GM21723 (cell line): Measurements from ENCODE around the gene IGSF3.

Experiments used
- ATAC-seq: cut with Tn5 transposase; IDR thresholded peaks from one replicate; pipeline ENCODE4 v1.9.1; 2021; ENCODE audit warnings: mild to moderate bottlenecking, moderate library complexity; ENCODE audit not compliant: unreplicated experiment

Gene IGSF3

DNA sequence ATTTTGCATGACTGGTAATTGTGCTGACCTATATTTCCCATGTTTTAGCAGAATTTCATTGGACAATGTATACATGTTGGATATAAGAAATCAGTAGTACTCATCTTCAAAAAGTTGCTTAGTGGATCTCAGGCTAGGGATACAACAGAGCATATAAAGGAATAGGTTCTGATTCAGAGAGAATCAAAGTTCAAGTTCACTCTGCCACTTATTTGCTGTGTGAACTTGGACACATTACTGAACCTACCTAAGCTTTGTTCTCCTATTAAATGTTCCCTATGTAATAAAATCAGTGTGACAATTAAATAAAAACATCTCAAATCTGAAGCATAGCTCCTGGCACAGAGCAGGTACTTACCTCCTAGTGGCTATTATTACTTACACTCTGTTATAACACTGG lies 106.0 kb downstream of the IGSF3 start:
- no peak for ATAC-seq

- ATAC-seq, result peak; percentile 19
These were observed 106.6 kb downstream of the IGSF3 start for GRCh38 chr1:116560704-116561490.

DNA sequence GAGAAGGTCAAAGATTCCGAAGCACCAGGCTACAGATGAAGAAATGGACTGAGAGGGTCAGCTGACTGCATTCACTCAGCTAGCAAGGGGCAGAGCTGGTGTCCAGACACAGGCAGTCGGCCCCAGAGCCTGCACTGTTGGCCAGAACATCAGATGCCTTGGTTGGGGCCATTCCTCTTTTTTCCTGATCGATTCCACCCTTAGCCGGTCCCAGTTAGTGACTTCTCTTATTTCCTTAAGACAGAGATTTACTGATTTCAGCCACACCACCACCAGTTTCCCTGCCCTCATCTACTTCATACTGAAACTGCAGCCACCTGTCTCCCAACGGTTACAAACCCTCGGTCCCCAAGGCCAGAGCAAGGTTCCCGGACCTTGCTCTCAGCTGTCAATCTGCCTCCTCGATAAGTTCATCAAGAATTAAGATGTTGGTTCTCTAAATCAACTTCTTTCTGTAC lies 108.2 kb downstream of the IGSF3 start:
- ATAC-seq, result peak; percentile 45

DNA sequence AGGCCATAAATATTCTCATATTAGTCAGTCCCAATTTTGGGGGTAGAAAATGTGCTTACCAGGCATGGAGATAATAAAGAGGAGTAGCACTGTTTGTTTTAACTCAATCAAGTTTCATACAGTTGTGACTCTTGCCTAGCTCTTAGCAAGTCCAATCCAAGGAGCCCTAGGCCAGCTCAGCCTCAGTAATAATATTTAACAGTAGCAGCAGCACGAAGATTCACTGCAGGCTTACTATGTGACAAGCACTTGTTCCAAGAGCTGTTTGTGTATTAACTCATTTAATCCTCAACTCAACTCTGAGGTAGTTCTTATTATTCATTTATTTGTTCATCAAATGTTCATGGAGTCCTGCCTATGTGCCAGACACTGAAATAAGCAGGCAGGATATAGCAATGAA lies 109.0 kb downstream of the IGSF3 start:
- no peak for ATAC-seq

DNA sequence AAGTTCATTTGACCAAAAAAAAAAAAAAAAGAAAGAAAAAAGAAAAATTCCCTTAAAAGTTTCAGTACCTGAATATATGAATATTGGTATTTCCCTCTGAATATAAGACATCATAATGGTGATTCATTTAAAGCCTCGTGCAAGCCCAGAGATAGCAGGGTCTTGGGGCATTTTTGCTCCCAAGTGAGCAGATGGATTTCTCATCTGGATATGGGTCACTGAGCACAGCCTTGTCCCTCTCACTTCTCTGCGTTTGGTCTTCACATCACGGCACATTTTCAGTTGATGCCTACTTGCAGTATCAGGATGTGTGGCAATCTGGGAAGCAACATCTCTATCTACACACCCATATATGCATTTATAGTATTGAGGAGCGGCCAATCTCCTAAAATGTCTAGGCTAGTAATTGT lies 109.4 kb downstream of the IGSF3 start:
- ATAC-seq, result peak; percentile 29

DNA sequence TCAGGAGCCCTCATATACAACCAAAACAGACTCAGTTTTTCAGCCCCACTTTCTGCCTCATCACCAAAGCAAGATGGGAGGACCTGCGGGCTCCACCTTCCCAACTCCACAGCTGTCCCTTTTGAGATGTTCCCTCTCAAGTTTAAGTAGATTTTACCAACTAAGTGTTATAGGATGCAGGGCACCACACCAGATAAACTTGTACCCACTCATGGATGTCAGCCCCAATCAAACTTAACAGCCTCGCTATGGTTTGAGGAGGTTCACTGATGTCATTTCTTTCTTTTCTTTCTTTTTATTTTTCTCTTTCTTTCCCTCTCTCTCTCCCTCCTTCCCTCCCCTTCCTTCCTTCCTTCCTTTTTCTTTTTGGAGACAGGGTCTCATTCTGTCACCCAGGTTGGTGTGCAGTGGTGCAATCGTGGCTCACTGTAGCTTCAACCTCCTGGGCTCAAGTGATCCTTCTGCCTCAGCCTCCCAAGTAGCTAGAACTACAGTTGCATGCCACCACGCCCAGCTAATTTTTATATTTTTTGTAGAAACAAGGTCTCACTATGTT lies 110.1 kb downstream of the IGSF3 start:
- no peak for ATAC-seq

DNA sequence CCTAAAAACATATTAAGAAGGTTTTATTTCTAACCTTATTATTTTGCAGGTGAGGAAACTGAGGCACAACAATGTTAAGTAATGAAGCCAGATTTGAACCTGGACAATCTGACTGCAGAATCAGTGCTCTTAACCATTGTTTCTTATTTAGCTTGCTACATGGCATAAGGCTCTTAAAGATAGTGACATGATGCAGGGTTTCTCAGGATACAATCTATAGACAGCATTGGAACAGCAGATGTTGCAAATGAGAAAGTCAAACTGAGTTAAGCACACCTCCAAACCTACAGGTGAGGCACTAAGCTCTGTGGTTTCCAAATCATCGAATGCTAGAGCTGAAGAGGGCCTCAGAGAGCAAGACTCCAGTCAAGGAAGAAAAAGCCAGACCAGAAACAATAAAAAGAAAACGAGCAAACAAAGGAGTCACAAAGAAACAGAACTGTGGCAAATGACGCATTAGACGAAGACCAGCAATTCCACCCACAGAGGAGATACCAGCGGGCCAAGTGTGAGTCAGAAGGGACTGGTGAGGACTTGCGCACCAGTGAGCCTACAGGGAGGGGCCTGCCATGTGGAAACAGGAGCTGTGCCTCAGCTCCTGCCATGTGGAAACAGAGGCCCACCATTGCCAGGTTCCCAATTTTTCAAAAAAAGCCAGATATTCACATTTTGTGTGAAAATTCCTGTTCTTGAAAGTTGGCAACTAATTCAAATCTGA lies 111.1 kb downstream of the IGSF3 start:
- peak; percentile 59 for ATAC-seq

DNA sequence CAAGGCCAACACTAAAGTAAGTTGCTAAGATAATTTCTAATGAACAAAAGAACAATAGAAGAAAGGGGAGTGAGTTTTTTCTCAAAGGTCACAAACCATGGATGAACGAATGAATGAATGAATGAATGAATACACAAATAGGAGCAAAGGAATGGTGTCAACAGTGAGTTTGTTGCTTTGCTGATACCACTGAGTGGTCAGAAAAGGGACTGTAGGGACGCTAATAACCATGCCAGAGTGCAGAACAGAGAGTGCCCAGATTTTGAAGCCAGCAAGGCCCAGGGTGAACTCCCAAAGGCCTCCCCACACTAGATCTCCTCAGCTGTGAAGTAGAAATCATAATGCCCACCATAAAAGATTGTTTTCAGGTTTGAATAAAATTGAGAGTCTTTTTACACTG lies 112.6 kb downstream of the IGSF3 start:
- ATAC-seq, result no peak

DNA sequence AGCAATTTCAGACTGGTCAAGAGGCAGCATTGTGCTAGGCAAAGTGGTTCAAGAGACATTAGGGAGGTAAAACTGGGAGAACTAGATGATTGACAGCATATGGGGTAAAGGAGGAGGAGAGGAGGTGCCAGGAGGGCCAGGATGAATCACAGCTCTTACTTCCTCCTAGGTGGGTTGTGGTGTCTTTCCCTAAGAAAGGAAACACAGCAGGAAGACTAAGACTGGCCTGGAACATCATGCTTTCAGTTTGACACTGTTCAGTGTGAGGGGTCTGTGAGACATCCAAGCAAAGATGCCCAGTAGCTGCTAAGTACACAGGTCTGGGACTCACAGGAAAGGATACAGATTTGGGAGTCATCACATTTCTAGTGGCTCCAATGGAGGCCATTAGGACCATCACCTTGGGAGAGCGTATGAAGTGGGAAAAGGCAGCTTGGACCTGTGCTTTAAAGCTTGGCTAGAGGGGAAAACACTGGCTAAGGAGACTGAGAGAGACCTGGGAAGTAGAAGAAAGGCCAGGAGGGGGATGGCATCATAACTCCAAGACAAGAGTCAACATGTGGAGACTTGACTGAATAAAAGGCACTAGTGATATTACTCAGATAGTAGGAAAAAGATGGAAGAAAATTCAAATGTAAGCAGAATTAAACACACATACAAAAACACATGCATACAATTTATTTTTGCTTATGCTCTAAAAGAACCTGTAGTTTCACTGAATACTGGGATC lies 114.0 kb downstream of the IGSF3 start:
- ATAC-seq, result no peak

GRCh38 chr1:116546354-116546977 lies 121.1 kb downstream of the IGSF3 start:
- ATAC-seq, result no peak

GRCh38 chr1:116545359-116545705 lies 122.2 kb downstream of the IGSF3 start:
- ATAC-seq, result no peak

DNA sequence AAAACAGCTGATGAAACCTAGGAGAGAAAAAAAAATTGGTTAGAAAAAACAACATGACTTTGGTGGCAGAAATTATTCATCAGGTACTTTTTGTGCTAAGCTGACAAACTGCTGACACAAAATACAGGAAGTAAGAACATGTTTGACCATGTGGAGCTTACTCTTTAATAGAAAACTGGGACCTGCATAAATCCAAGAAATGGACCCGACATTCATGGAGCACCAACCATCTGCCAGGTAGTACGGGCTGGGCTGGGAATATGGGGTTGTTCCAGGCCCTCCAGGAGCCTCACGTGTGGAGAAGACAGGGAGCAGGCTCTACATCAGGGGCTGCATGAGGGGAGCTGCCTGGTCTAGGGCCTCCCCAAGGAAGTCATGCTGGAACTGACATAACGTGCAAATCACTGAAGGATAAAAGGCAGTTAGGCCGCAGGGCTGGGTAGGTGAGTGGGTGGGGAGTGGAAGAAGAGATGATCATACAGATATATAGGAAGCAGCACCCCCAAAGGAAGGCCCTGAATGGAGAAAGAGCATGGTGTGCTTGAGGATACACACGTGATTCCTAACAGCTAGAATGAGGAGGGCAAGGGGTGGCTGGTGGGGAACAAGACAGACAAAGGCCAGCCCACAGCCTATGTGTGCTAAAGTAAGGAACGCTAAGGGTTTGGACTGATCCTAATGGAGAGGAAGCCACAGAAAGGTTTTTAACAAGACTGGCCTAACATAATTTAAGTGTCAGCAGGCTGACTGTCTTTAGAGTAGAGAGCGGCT lies 122.8 kb downstream of the IGSF3 start:
- ATAC-seq, result peak; percentile 44

- ATAC-seq, result peak; percentile 48
These were observed 127.4 kb downstream of the IGSF3 start for GRCh38 chr1:116540088-116540487.

GRCh38 chr1:116538544-116538943 lies 129.0 kb downstream of the IGSF3 start:
- peak; percentile 67 for ATAC-seq

DNA sequence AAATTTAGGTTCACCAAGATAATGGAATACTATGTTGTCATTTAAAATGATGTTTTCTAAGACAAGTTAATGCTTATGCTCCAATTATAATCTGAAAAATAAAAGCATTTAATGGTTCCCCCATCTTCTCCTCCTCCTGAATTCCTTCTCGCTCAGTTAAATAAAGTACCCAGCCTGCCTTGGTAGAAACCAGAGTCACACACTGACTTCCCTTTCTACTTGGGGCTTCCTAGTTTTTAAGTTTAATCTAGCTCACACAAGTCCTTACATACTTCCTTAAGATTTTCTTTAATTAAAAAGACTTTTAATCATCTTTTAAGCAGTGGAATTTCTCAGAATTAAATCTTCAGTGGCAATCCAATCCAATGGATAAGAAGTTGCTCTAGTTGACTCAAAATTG lies 129.6 kb downstream of the IGSF3 start:
- no peak for ATAC-seq

- ATAC-seq, result no peak
These were observed 130.3 kb downstream of the IGSF3 start for GRCh38 chr1:116537040-116537831.

- no peak for ATAC-seq
These were observed 133.4 kb downstream of the IGSF3 start for GRCh38 chr1:116534014-116534739.

GRCh38 chr1:116533429-116533820 lies 134.1 kb downstream of the IGSF3 start:
- ATAC-seq, result no peak
